Colonic mucosa (tissue), 4 donors: ENCODE results near the gene QSER1. TPM values are rescaled to one million over a fixed set of nuclear protein-coding genes. Genes with fewer than 3 reads are reported as not detected.
"Not testable (repeated sequence)": the region's sequence is repeated elsewhere in the genome, so short reads cannot be mapped to it uniquely, and the experiment has no call there.

Experiments used
- DNase-seq: peaks from one replicate; pipeline ENCODE4 v3.0.0-alpha.2; 2020
- H3K27ac ChIP-seq: fragments of 200-600 bp; one replicate; pipeline ENCODE4 v1.8.0; 2021
- H3K27me3 ChIP-seq: fragments of 200-600 bp; one replicate; pipeline ENCODE4 v1.8.0; 2021
- H3K36me3 ChIP-seq: fragments of 200-600 bp; one replicate; pipeline ENCODE4 v1.8.0; 2021
- H3K4me1 ChIP-seq: fragments of 200-600 bp; one replicate; pipeline ENCODE4 v1.8.0; 2021; ENCODE audit warnings: mild to moderate bottlenecking
- H3K4me3 ChIP-seq: fragments of 200-600 bp; one replicate; pipeline ENCODE4 v1.8.0; 2021
- H3K9ac ChIP-seq, 2 donors: one replicate each; pipeline ENCODE4 v1.7.0; 2013; ENCODE audit warnings: control low read depth in 2 of 2, low read depth in 2 of 2, low read length in 2 of 2
- H3K9me3 ChIP-seq: fragments of 200-600 bp; one replicate; pipeline ENCODE4 v1.8.0; 2021
- intact Hi-C: fragments of 100-400 bp; cut with DNase I; formaldehyde crosslinking; loops from one replicate; pipeline ENCODE4 v1.14.1; 2022
- total RNA-seq, 2 donors: library from RNA; stranded (reverse); fragmentation: NEBNext Ultra II Directional in 1 of 2; extraction: Animal tissue kit (Norgen Biotek cat#: 25700) in 1 of 2; gene quantifications; one replicate each; pipeline ENCODE4 v1.2.1, GENCODE V29; 2021
- TF ChIP-seq, protein P1 (sequence below): fragments of 200-600 bp; IDR thresholded peaks from one replicate; pipeline ENCODE4 v1.8.0; 2022; ENCODE audit warnings: antibody characterized with exemption, mild to moderate bottlenecking
- donor health status: healthy.
- donor health status: DM: no; HTN: no; CAD: no.
- donor health status: DM: no; HTN: no; CAD: no.

The QSER1 gene
- total RNA-seq, 2 donors from 2014 or later, result 25.3 to 25.9 TPM

DNA sequence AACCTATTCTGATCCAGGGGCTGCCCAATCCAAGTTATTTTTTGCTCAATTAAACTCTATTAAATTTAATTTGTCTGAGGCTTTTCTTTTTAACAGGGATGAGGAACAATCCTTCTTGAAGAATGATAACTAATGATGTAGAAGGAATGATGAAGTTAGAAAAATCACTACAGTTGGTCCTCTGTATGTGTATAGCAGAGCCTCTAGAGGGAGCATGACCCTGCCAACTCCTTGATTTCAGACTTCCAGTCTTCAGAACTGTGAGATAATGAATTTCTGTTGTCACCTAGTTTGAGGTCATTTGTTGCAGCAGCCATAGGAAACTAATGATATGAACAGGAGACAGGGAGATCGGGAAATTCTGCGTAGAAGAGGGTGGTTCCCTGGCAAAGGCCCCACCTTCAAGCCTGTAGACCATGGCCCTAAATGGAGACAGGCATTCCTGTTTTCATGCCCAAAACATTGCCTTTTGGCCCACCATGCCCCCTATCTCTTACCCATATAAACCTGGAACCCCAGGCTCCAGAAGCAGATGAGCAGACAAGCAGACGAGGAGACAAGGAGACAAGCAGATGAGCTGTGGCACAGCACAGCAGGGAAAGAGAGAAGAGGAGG, 7.7 kb upstream of the QSER1 start:
- no peaks in the 10 kb centered on the region for H3K9me3 ChIP-seq
- intact Hi-C loops, result no loop called here
- no peak overlapping the region for H3K27ac ChIP-seq
- no peak overlapping the region for H3K9ac ChIP-seq
- H3K4me3 ChIP-seq, result no peak overlapping the region
- DNase-seq, result no peak
- H3K4me1 ChIP-seq, result no peaks in the 10 kb centered on the region
- TF ChIP-seq, protein P1, sequence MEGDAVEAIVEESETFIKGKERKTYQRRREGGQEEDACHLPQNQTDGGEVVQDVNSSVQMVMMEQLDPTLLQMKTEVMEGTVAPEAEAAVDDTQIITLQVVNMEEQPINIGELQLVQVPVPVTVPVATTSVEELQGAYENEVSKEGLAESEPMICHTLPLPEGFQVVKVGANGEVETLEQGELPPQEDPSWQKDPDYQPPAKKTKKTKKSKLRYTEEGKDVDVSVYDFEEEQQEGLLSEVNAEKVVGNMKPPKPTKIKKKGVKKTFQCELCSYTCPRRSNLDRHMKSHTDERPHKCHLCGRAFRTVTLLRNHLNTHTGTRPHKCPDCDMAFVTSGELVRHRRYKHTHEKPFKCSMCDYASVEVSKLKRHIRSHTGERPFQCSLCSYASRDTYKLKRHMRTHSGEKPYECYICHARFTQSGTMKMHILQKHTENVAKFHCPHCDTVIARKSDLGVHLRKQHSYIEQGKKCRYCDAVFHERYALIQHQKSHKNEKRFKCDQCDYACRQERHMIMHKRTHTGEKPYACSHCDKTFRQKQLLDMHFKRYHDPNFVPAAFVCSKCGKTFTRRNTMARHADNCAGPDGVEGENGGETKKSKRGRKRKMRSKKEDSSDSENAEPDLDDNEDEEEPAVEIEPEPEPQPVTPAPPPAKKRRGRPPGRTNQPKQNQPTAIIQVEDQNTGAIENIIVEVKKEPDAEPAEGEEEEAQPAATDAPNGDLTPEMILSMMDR, result peak; percentile 24
- H3K36me3 ChIP-seq, result no peaks in the 10 kb centered on the region
- H3K27me3 ChIP-seq, result no peaks in the 10 kb centered on the region

DNA sequence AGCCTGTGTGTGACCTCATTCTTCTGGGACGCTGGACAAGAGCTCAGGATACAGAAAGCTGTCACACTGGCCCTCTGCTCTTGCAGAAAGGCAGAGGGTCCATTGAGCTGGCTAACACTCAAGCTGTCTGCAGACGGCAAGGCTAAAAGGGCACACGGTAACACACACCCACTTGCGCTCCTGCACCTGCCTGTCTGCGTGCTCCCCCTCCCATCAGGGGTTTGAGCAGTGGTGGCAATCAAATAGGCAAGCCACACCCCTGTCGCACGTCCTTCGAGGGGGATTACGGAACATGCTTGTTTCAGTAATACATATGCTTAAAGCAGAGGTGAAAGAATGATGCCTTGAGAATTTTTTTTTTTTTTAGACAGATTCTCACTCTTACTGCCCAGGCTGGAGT, 7.1 kb upstream of the QSER1 start:
- H3K27me3 ChIP-seq, result no peaks in the 10 kb centered on the region
- no peaks in the 10 kb centered on the region for H3K9me3 ChIP-seq
- no peak overlapping the region for H3K9ac ChIP-seq
- no peak overlapping the region for H3K27ac ChIP-seq
- H3K36me3 ChIP-seq, result no peaks in the 10 kb centered on the region
- no peak overlapping the region for H3K4me3 ChIP-seq
- H3K4me1 ChIP-seq, result no peaks in the 10 kb centered on the region
- TF ChIP-seq, protein P1, result no peak
- no peak for DNase-seq
- intact Hi-C loops, result no loop called here

DNA sequence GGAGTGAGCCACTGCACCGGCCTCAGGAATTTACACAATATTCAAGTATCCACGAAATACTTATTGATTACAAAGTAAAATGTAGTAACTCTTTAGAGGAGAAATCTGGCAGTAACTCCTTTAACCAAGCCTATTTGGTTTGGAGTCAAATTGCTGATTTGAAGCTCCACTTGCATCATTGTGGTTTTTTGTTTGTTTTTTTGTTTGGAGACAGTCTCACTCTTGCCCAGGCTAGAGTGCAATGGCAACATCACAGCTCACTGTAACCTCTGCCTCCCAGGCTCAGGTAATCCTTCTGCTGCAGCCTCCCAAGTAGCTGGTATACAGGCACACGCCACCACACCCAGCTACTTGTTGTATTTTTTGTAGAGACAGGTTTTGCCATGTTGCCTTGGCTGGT, 6.4 kb upstream of the QSER1 start:
- no peaks in the 10 kb centered on the region for H3K36me3 ChIP-seq
- intact Hi-C loops, result no loop called here
- TF ChIP-seq, protein P1, result no peak
- no peak overlapping the region for H3K4me3 ChIP-seq
- no peaks in the 10 kb centered on the region for H3K4me1 ChIP-seq
- H3K27ac ChIP-seq, result no peak overlapping the region
- H3K9ac ChIP-seq, result no peak overlapping the region
- H3K27me3 ChIP-seq, result no peaks in the 10 kb centered on the region
- DNase-seq, result no peak
- no peaks in the 10 kb centered on the region for H3K9me3 ChIP-seq

DNA sequence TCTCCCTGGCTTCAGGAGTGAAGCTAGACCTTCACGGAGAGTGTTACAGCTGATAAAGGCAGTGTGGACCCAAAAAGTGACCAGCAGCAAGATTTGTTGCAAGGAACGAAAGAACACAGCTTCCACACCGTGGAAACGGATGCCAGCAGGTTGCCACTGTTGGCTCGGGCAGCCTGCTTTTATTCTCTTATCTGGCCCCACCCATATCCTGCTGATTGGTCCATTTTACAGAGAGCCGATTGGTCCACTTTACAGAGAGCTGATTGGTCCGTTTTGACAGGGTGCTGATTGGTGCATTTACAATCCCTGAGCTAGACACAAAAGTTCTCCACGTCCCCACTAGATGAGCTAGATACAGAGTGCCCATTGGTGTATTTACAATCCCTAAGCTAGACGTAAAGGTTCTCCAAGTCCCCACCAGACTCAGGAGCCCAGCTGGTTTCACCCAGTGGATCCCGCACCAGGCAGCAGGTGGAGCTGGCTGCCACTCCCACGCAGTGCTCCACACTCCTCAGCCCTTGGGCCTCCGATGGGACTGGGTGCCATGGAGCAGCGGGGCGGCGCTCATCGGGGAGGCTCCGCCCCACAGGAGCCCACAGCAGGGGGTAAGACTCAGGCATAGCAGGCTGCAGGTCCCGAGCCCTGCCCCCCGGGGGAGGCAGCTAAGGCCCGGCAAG, 4.8 kb upstream of the QSER1 start:
- H3K27me3 ChIP-seq, H3K36me3 ChIP-seq, H3K9me3 ChIP-seq, DNase-seq, intact Hi-C loops, H3K4me3 ChIP-seq, H3K27ac ChIP-seq, H3K4me1 ChIP-seq, H3K9ac ChIP-seq: not testable (repeated sequence)

DNA sequence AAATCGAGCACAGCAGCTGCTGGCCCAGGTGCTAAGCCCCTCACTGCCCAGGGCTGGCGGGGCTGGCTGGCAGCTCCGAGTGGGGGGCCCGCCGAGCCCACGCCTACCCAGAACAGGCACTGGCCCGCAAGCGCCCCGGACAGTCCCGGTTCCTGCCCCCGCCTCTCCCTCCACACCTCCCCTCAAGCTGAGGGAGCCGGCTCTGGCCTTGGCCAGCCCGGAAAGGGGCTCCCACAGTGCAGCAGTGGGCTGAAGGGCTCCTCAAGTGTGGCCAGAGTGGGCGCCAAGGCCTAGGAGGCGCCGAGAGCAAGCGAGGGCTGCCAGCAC, 4.3 kb upstream of the QSER1 start:
- H3K27ac ChIP-seq, H3K9me3 ChIP-seq, H3K27me3 ChIP-seq, intact Hi-C loops, H3K4me3 ChIP-seq, H3K4me1 ChIP-seq, DNase-seq, H3K9ac ChIP-seq, H3K36me3 ChIP-seq: not testable (repeated sequence)

DNA sequence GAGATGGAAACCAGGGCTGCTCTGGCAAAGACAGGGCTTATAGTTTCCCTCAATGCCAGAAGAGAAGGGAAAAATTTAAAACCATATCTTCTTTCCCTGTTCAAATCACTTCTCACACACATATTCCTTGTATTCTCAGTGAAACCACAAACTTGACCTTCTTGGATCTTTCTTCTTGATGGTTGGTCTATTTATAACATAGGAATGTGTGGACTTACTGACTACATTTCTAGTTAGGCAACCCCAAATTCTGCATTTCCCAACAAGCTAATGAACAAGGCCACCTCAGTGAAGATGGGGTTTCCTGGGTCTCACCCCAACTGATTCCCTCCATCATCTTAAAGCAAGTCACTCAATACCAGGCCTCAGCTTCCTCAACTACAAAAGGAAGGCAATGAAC, 3.8 kb upstream of the QSER1 start:
- Histone ChIP-seq H3K4me3 (no peak overlapping the region), H3K36me3 (no peaks in the 10 kb centered on the region), H3K27ac (no peak overlapping the region), H3K27me3 (no peaks in the 10 kb centered on the region), H3K9me3 (no peaks in the 10 kb centered on the region), H3K4me1 (no peaks in the 10 kb centered on the region), H3K9ac (no peak overlapping the region)
- intact Hi-C loops, result no loop called here
- TF ChIP-seq, protein P1, result no peak
- DNase-seq, result no peak
